NCI-H526 (cell line): ENCODE results near the gene FAM13A.

Experiments used
- DNase-seq, 2 experiments: peaks; one replicate each; lab custom pipeline; 2025; lab: John Stamatoyannopoulos, UW

Gene FAM13A

GRCh38 chr4:88746206-88746605 is 310.8 kb downstream of the FAM13A start:
- no peak for DNase-seq

GRCh38 chr4:88745581-88746163 is 311.3 kb downstream of the FAM13A start:
- no peak for DNase-seq

- DNase-seq, result no peak
Measured at GRCh38 chr4:88745175-88745574, 311.8 kb downstream of the FAM13A start.

GRCh38 chr4:88744609-88745008 is 312.4 kb downstream of the FAM13A start:
- no peak for DNase-seq

GRCh38 chr4:88743696-88744095 is 313.3 kb downstream of the FAM13A start:
- DNase-seq, result no peak

GRCh38 chr4:88742561-88742960 is 314.4 kb downstream of the FAM13A start:
- DNase-seq, result no peak

- DNase-seq, result no peak
Measured at GRCh38 chr4:88738180-88738579, 318.8 kb downstream of the FAM13A start.

- DNase-seq, result no peak
Measured at GRCh38 chr4:88737307-88737941, 319.6 kb downstream of the FAM13A start.

GRCh38 chr4:88736264-88736663 is 320.7 kb downstream of the FAM13A start:
- no peak for DNase-seq

- DNase-seq, result no peak
Measured at GRCh38 chr4:88735564-88735963, 321.4 kb downstream of the FAM13A start.

GRCh38 chr4:88734403-88734949 is 322.5 kb downstream of the FAM13A start:
- DNase-seq, result no peak

- DNase-seq, result no peak
Measured at GRCh38 chr4:88732714-88733368, 324.1 kb downstream of the FAM13A start.

- DNase-seq, result no peak
Measured at GRCh38 chr4:88731381-88731780, 325.6 kb downstream of the FAM13A start.

GRCh38 chr4:88730811-88731210 is 326.2 kb downstream of the FAM13A start:
- DNase-seq, result no peak

- no peak for DNase-seq
Measured at GRCh38 chr4:88729146-88729760, 327.7 kb downstream of the FAM13A start.

GRCh38 chr4:88728146-88728545 is 328.8 kb downstream of the FAM13A start:
- no peak for DNase-seq

- DNase-seq, result no peak
Measured at GRCh38 chr4:88725986-88726385, 331.0 kb downstream of the FAM13A start.

GRCh38 chr4:88725143-88725542 is 331.8 kb downstream of the FAM13A start:
- no peak for DNase-seq

- no peak for DNase-seq
Measured at GRCh38 chr4:88724406-88724805, 332.6 kb downstream of the FAM13A start.

- no peak for DNase-seq
Measured at GRCh38 chr4:88722828-88723227, 334.2 kb downstream of the FAM13A start.

- DNase-seq, result no peak
Measured at GRCh38 chr4:88722276-88722780, 334.7 kb downstream of the FAM13A start.
